Kidney (tissue), 14 donors: ENCODE measurements around the gene NLGN1. TPM values are rescaled to one million over a fixed set of nuclear protein-coding genes. Genes with fewer than 3 reads are reported as not detected.

Experiments
- DNase-seq, 5 donors: peaks; one replicate each; pipeline ENCODE4 v3.0.0-alpha.2; 2013 to 2020
- FAIRE-seq: peaks from 2 replicates; lab custom pipeline; 2012; peaks lifted over from hg19 to GRCh38; lab: Jason Lieb, UNC
- H3K27ac ChIP-seq, 2 donors: one replicate each; pipeline ENCODE4 v1.7.0; 2013; ENCODE audit warnings: low read depth in 2 of 2, low read length in 2 of 2, inconsistent platforms in 1 of 2
- H3K27me3 ChIP-seq: one replicate; pipeline ENCODE4 v1.7.1; 2013; ENCODE audit warnings: low read length, inconsistent platforms; ENCODE audit not compliant: control insufficient read depth, insufficient read depth
- H3K36me3 ChIP-seq, 3 donors: one replicate each; pipeline versions ENCODE4 v1.7.0 to v1.7.1; 2013; ENCODE audit warnings: low read length in 3 of 3, control low read depth in 1 of 3, inconsistent platforms in 1 of 3; ENCODE audit not compliant: insufficient read depth in 3 of 3, control insufficient read depth in 2 of 3
- H3K4me1 ChIP-seq, 3 donors: one replicate each; pipeline versions ENCODE4 v1.7.0 to v1.7.1; 2013; ENCODE audit warnings: low read length in 3 of 3, inconsistent platforms in 1 of 3, low read depth in 1 of 3; ENCODE audit not compliant: control insufficient read depth in 2 of 3, insufficient read depth in 2 of 3
- H3K4me3 ChIP-seq, 3 donors: one replicate each; pipeline versions ENCODE4 v1.7.0 to v1.8.1; 2013; ENCODE audit warnings: low read length in 3 of 3, control low read depth in 1 of 3, inconsistent platforms in 1 of 3
- H3K9ac ChIP-seq, 3 donors: one replicate each; pipeline versions ENCODE4 v1.7.0 to v1.7.1; 2013; ENCODE audit warnings: low read length in 3 of 3, control low read depth in 1 of 3, inconsistent platforms in 1 of 3
- H3K9me3 ChIP-seq, 3 donors: one replicate each; pipeline versions ENCODE4 v1.7.0 to v1.7.1; 2013; ENCODE audit warnings: low read length in 3 of 3, control low read depth in 1 of 3, inconsistent platforms in 1 of 3; ENCODE audit not compliant: control insufficient read depth in 2 of 3, insufficient read depth in 1 of 3
- CTCF ChIP-seq: IDR thresholded peaks from 3 replicates; pipeline ENCODE4 v1.5.1; 2012; ENCODE audit warnings: mild to moderate bottlenecking, moderate library complexity, borderline replicate concordance; ENCODE audit not compliant: insufficient read depth; ENCODE audit errors: extremely low read depth
- intact Hi-C: fragments of 100-400 bp; cut with DNase I; formaldehyde crosslinking; loops from one replicate; pipeline ENCODE4 v1.11.1; 2022
- polyA plus RNA-seq: library from polyadenylated mRNA; stranded (reverse); fragments of 350-450 nt; fragmentation: Illumina TruSeq; extraction: RNeasy Lipid Tissue Mini Kit (QIAGEN cat#74804); gene quantifications from one replicate; pipeline ENCODE4 v1.2.3, GENCODE V29; 2014; ENCODE audit warnings: low read depth, low replicate concordance; ENCODE audit not compliant: insufficient read depth
- total RNA-seq: library from RNA; stranded (reverse); fragmentation: NEBNext Ultra II Directional; extraction: Animal tissue kit (Norgen Biotek cat#: 25700); gene quantifications from one replicate; pipeline ENCODE4 v1.2.1, GENCODE V29; 2021
- donor health status: control.
- donor health status: control.
- donor health status: control.
- donor health status: control.
- donor health status: control.
- donor health status: DM: yes; HTN: yes; CAD: no.
- donor health status: Normal renal cell carcinoma (clear cell type).

The NLGN1 gene
- total and polyA plus RNA-seq, 2 donors from 2014 or later: 0.49 to 19.4 TPM

- Histone ChIP-seq H3K4me3 (no peak overlapping the region), H3K9ac (no peak overlapping the region), H3K4me1 (no peaks in the 10 kb centered on the region), H3K36me3 (no peaks in the 10 kb centered on the region), H3K27ac (no peak overlapping the region), H3K9me3 (no peaks in the 10 kb centered on the region), H3K27me3 (no peaks in the 10 kb centered on the region)
- intact Hi-C loops: no loop called here
- FAIRE-seq (no peak), DNase-seq (no peak)
- TF ChIP-seq CTCF: no peak
Observed at GRCh38 chr3:174049472-174049871, 651.9 kb downstream of the NLGN1 start.

GRCh38 chr3:174051191-174051590 is 653.6 kb downstream of the NLGN1 start:
- no peak overlapping the region for H3K9ac ChIP-seq
- no peaks in the 10 kb centered on the region for H3K36me3 ChIP-seq
- H3K4me3 ChIP-seq: no peak overlapping the region
- intact Hi-C loops: no loop called here
- H3K4me1 ChIP-seq: no peaks in the 10 kb centered on the region
- no peak for DNase-seq
- TF ChIP-seq CTCF: no peak
- no peaks in the 10 kb centered on the region for H3K27me3 ChIP-seq
- no peak overlapping the region for H3K27ac ChIP-seq
- no peak for FAIRE-seq
- H3K9me3 ChIP-seq: no peaks in the 10 kb centered on the region

GRCh38 chr3:174058804-174059203 is 661.3 kb downstream of the NLGN1 start:
- Histone ChIP-seq H3K4me1 (no peaks in the 10 kb centered on the region), H3K27me3 (no peaks in the 10 kb centered on the region), H3K9ac (no peak overlapping the region), H3K4me3 (no peak overlapping the region), H3K36me3 (no peaks in the 10 kb centered on the region), H3K27ac (no peak overlapping the region), H3K9me3 (no peaks in the 10 kb centered on the region)
- DNase-seq (no peak), FAIRE-seq (no peak)
- intact Hi-C loops: no loop called here
- no peak for TF ChIP-seq CTCF

GRCh38 chr3:174060431-174060830 is 662.9 kb downstream of the NLGN1 start:
- Histone ChIP-seq H3K27me3 (no peaks in the 10 kb centered on the region), H3K4me3 (no peak overlapping the region), H3K36me3 (no peaks in the 10 kb centered on the region), H3K27ac (no peak overlapping the region), H3K9me3 (no peaks in the 10 kb centered on the region), H3K9ac (no peak overlapping the region), H3K4me1 (no peaks in the 10 kb centered on the region)
- no peak for TF ChIP-seq CTCF
- intact Hi-C loops: no loop called here
- FAIRE-seq (no peak), DNase-seq (no peak)
